GM19455 (cell line): ENCODE results near the gene GALNT16.
"Not testable (repeated sequence)": the region's sequence is repeated elsewhere in the genome, so short reads cannot be mapped to it uniquely, and the experiment has no call there.

ENCODE experiments used
- ATAC-seq: cut with Tn5 transposase; IDR thresholded peaks from one replicate; pipeline ENCODE4 v1.9.1; 2021; ENCODE audit not compliant: unreplicated experiment

Gene GALNT16

DNA sequence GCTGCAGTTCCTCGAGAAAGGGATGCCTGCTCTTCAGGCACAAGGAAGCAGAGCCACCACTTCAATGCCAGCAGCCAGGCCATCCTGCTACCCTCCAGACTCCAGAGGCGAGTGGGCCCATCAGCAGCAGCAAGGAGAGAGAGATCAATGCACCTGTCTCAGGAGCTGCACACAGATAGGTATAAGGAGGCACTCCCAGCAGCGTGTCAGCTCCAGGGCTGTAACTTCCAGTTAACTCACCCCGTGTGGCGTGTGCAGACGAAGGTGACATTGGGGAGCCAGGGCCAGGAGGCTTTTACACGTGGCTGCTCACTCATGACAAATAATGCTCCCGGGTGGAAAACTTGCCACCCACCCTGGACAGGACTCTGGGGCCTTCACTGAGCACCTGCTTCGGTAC, 24.2 kb downstream of the GALNT16 start:
- ATAC-seq: no peak

DNA sequence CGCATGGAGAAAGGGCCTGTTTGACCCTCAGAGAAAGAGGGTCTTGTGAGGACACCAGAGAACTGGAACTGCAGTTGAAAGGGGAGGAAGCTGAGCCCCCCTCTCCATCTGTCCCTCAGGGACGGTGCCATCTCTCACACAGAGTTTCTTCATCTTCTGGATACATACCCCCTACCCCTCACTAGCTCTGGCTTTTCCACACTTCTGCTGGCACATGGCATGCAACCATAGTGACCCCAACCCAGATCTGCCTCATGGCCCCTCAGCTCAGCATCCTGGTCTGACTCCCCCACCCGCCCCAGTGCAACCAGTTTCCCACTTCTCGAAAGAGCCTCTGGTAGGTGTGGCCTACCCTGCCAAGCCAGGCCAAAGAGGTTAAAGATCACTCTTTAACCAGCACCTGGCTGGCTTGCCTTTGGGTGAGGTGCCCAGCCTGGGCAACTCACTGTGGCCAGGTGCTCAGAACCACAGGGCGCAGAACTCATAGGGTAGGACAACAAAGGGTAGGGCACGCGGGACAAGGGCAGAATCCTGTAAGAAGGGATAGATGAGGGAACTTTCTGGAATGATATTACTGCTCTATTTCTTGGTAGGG, 25.8 kb downstream of the GALNT16 start:
- no peak for ATAC-seq

DNA sequence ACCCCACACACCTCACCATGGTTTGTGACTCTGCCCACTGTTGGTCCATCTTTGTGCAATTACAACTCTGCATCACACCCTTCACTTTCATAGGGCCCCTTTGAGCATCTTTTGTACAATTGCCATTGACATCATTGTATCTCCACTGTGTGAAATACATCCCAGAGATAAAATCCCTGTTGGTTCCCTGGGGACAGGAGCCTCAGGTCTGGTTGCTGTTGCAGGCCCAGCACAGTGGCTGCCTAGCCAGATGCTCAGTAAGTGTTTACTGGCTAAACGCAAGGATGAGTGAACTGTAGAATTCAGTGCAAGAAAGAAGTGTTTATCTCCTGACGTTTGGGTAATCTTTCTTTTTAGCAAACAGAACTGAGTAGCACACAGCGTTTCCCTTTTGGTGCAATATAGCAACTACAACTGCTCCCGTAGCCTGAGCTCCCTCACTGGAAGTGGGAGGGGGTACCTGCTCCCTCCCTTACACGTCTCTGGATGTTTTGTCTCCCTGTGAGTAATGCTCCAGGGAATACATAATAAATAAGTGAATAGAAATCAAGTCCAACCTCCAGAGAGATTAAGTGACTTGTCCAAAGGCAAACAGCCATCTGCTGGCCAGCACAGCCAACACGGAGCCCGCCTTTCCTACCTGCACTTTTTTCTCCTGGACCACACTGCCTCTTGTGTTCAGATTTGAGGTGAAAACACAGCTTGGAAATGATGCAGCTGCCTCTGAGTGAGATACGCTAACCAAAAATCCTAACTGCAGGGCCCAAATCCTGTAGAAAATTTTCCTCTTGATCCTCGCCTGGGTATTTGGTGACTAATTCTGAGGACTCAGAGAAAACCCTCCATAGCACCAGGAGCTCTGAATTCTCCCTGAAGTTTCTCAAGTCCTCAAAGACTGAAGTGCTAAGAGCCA, 27.4 kb downstream of the GALNT16 start:
- ATAC-seq: no peak

DNA sequence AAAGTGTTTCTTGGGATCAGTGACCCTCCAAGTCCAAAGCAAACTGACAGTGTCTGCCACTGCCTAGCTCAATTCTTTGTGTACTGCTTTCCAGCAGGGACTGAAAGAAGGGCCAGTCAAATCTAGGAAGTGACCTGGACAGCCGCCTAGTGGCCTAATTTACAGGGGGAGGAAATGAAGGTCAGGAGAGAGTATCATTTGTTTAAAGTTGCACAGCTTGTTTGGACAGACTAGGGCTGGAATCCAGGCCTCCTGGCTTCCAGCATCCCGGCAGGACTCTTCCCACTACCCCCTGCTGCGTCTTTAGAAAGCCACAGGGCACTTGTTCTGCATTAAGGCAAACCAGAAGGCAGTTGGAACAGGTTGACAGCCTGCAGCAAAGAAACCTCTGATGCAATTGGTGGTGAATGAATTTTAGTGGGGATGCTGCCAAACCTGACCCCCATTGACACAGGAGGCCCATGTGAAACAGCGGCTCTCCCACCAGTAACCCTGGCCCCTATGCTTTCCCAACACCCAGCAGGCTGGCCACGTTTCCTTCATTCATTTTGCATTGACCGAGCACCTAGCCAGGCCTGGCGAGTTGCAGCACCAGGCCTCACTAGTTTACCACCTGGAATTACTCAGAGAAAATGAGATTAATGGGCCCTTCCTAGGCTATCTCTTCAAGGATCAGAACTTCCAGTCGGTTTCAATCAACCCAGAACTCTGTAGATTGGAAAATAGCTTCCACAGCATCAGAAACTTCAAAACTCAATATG, 28.2 kb downstream of the GALNT16 start:
- no peak for ATAC-seq

DNA sequence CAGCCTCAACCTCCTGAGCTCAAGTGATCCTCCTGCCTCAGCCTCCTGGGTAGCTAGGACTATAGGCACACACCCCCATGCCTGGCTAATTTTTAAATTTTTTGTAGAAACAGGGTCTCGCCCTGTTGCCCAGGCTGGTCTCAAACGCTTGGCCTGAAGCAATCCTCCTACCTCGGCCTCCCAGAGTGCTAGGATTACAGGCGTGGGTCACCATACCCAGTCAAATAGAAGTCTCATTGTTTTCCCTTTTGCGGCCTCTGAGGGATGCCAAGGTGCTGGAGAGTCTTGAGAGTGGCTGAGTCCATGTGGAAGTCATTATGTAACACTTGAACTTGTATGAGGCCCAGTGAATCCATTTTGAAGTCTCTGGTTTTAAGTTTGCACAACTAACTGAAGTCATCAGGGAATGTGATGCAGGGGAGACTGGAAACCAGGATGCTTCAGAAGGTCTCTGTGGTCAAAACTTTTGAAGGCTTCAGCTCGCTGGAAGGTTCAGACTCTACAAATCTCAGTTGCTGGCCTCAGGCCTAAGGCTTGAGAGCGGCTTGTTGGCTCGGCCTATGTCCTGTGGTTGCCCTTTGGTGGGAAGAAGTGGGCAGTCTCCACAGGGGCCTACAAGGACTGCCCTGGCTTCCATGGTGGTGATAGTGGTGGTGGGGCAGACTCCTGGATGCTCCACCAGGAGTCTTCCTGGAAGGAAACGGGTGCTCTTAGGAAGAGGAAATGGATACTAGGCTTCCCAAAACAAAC, 29.2 kb downstream of the GALNT16 start:
- no peak for ATAC-seq

DNA sequence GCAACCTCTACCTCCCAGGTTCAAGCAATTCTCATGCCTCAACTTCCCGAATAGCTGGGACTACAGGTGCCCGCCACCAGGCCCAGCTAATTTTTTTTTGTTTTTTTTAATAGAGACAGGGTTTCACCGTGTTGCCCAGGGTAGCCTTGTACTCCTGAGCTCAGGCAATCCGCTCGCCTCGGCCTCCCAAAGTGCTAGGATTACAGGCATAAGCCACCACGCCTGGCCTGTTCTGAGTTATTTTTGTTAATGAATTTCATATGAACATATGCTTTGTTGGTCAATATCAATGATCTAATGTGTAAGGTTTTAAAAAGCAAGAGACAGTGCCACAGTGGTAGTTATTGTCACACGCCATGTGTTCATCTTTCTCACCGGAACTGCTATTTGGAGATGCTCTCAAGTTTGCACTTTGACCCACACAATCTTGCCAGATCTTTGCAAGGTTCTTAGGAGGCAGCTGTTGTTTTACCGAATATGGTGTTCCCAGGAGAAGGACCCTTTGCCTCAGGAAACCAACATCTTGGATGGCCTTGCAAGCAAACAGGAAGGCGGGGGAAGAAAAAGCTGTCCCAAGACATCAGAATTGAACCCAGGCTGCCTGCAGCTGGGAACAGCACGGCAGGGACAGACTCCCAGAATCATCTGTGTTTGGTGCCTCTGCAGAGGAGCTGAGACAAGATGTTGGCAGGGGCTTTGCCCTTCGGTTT, 30.0 kb downstream of the GALNT16 start:
- no peak for ATAC-seq

DNA sequence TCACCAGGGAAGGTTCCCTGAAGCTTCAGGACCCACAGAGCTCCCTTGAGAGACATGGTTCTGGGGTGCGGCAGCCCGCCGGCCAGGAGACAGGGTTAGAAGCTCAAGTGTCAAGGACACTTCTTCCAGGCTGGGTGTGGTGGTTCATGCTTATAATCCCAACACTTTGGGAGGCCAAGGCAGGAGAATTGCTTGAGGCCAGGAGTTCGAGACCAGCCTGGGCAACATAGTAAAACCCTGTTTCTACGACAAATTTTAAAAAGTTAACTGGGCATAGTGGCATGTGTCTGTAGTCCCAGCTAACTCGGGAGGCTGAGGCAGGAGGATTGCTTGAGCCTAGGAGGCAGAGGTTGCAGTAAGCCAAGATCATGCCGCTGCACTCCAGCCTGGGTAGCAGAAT, 30.9 kb downstream of the GALNT16 start:
- ATAC-seq: not testable (repeated sequence)

DNA sequence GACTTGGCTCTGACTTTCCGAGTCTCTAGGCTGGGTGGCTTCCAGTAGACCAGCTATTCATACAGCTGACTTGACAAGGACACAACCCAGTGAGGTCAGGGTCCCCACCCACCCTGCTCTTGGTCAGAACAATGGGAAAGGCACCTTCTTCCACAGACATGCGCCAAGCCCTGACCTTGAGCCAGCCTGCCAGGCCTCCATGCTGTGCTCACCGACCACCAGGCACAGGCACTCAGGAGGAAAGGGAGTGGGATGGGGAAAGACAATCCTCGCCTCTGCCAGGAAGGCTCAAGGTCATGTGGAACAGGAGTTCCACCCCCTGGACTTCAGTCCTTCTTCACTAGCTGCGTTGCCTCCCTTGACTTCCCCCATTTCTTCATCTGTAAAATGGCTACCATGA, 31.4 kb downstream of the GALNT16 start:
- ATAC-seq: no peak

DNA sequence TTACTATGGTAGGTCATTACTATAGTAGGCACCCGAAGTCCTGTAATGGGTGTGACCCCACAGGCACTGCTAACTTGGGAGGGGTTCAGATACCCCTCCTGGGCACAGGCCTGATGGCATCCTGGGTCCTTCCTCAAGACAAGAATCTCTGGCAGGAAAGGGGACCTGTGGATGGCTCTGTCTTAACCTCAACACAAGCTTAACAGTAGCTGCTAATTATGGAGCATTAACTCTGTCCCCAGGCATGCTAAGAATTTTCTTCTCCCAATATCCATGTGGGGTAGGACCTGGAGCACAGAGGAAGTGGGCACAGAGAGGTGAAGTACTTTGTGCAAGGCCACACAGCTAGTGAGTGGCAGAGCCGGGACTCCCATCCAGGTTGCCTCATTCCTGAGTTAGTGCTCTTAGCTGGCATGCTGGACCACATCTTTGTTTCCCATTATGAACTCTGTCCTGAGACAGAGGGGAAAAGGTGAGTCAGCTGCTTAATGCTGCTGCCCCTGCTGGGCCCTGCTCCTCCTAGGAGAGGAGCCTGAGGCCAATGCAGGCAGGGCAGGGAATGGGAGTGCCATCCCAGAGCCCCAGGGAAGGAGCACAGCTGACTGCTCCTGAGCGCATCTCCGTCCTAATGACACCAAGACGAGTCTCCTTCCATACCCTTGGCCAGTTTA, 32.1 kb downstream of the GALNT16 start:
- ATAC-seq: no peak

DNA sequence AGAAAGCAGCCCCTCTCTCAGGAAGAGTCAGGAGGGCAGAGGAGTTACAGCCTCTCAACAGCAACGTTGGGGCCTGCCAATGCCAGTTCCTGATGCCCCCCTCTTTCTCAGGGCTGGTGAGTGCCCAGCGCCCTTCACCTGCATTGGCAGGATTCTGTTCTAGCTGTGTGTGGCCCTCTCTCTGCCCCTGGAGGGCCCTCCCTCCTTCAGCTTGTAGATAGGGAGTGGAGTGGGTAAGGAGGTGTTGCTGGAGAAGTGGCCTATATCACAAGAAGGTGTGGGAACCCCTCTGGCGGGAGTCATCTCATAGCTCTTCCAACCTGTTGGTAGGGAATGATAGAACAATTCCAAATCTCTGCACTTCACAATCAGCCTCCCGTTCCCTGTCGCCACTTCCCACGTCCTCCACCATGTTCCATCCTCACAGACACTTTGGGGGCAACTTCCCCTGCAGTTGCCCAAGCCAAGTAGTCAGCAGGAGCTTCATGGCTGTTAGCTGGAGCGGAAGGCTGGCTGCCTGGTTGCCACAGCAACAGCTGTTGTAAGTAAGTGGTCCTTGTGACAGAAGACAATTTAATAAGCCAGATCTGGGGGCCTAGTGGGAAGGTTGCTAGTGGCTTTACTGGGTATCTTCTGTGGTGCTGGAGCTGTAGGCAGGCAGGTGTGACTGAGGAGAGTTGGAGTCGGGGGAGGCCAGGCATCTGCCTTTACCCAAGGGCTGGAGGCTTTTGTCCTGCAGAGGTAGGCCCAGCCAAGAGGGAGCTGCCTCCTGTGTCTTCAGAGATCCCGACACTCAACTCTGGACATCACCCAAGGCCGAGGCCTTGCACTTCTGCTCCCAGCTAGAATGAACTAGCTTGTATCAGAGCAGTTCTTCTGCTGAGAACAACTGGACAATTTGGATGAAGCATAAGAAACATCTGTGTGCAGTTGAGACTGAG, 38.4 kb downstream of the GALNT16 start:
- no peak for ATAC-seq

DNA sequence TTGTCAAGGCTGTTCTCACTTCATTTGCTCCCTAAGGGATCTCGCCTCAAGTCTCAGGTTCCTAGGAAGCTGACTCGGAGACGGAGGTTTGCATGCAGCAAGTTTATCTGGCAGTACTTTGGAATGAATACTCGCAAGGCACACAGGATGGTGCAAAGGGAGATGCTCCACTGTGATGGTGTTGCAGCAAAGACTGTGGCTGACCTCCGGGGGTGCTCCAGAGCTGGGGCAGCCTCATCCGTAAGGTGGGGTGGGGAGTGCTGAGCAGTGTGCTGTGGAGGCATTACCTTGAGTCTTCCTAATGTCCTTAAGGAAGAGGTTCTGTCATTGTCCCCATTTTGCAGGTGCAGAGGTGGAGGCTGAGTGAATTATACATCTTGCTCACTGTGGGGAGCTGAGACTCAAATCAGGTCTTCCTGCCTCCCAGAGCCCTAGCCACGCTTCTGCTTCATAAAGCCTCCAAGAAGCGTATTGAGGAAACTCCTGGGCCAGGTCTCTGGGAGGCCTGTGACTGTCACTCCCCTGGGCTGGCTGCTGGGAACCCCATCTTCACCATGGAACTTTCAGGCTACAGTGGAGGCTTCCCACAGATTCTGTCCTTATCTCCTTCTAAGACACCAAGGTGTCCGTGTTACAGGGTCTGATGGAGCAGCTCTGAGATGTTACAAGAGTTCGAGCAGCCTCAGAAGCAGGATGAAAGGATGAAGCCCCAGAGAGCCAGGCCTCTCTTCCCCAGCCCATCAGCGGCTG, 39.5 kb downstream of the GALNT16 start:
- ATAC-seq: no peak

DNA sequence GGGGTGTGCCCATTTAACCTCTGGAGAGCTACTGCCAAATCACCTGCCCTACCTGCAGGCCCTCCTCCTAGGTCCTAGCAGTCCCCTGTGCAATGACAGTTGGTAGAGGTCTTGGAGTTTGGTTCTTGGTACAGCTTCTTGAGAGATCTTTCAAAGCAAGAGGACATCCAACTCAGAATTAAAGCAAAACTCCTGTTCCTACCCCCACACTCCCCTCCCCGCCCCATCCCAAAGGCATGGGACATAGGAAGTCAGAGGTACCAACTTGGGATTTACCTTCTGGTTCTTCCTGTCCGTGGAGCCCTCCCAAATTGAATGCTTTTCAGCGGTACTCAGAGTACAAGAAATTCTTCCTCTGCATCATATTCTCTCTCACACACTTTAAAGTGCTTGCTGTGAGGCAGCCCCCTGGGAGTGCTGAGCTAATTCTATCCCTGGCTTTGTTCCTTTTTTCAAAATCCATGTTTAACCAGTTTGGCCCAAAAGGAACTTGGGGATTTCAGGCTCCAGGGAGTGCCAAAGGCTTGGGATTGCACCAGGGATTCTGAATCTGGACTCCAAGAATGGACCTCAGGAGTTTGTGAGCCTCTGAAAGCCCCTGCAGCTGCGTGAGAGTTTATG, 40.8 kb downstream of the GALNT16 start:
- ATAC-seq: no peak

DNA sequence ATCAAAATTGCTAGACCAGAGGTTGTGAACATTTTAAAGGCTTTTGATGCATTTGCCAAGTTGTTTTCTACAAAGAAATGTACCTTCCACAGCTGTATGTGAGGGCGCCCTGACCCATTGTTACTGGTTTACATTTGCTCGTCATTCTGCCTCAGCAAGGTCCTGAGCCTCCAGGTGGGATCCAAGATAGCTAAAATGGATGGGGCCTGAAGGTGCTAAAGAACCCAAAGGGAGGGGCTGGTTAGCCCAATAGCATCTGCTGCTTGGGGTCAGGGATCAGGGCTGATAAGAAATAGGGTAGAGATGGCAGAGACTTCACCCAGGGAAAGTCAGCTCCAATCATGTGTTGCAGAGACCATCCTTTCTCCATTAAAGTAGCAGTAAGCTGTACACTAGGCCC, 43.1 kb downstream of the GALNT16 start:
- ATAC-seq: no peak

DNA sequence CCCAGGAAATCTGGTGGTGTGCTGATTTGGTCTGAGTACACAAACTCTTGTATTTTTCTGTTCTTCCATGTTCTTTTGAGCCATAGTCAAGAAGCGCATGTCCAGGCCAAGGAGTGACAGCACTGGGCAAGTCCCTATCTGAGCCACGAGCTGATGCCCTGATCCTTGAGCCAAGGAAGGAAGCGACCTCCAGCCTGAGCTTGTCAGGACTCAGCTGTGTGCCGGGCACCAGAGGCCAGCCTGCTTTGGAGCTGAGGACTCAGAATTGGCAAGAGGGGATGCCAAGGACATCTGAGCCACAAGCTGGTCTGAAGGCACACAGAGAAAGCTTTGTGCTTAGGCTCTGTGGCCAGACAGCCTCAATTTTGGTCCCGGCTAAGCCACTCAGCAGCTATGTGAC, 52.6 kb downstream of the GALNT16 start:
- no peak for ATAC-seq

DNA sequence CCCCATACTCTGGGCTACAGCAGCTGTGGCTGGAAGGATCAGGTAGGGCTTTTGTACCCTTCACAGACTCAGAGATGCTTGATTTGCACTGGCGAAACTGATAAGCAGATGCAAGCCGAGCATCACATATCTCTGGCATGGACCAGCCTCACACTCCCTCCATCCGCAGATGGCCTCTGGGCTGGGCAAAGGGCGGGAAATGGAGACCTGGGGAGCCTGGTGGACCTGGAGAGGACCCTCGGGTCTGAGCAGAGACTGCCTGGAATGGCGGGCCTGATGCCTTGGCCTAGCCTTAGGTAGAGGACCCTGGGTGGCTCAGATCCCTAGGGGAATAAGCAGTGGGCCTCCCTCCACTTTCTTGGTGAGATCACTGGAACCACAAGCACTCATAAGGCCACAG, 53.2 kb downstream of the GALNT16 start:
- ATAC-seq: no peak

DNA sequence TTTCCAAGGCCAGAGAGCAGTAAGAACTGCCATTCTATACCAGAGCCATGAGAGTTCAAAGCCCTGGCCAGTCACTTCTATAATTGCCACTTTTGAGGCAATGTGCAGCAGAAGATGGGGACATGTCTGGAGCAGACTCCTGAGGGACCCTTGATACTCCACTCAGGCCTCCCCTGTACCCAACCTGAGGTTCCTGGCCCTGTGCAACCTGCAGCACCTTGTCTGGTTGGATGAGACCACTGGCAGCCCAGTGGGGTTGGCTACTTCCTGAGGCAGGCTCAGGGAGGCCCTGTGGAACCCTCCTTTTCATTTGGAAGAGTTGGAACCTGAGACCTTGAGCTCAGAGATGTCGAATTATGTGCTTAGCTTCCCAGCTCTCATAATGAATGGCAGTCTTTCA, 54.4 kb downstream of the GALNT16 start:
- no peak for ATAC-seq

DNA sequence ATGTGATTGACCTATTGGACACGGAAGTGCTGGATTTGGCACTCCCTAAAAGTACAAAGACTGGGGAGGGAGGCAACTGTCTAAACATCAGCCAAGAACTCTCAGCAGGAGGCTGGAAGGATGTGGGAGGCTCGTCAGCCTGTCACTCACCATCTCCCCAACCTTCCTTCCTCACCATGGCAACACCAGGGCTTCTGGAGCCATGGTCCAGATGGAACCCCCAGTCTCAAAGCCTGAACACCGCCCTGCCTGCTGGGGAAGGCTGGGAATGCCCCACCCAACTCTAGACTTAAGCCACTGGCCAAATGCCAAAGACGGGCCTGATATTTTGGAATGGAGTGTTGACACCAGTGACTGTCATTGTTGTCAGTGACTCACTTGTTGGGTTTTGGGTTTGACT, 55.3 kb downstream of the GALNT16 start:
- ATAC-seq: no peak
